RWPE1 (cell line): ENCODE data around the gene STX7.

ENCODE experiments used
- CTCF ChIA-PET: fragments of 350-600 bp; sonication (Branson Sonifier 250); formaldehyde crosslinking; extraction: SDS; loops from one replicate; lab custom pipeline; 2021; lab: Yijun Ruan, JAX
- POLR2A ChIA-PET: fragments of 400-600 bp; formaldehyde crosslinking; extraction: SDS; loops from one replicate; lab custom pipeline; 2020; ENCODE audit warnings: antibody characterized with exemption; ENCODE audit not compliant: low non-redundant PET; lab: Yijun Ruan, JAX
- DNase-seq: peaks from one replicate; pipeline ENCODE4 v3.0.0; 2012; ENCODE audit warnings: low spot score
- H3K27ac ChIP-seq: fragments of 450-650 bp; 2 replicates; pipeline ENCODE4 v1.5.1; 2017
- TF ChIP-seq, protein P1 (sequence below): fragments of 450-650 bp; conservative IDR thresholded peaks from 2 replicates; pipeline ENCODE4 v1.5.1; 2017; ENCODE audit warnings: low read depth, mild to moderate bottlenecking

The STX7 gene

DNA sequence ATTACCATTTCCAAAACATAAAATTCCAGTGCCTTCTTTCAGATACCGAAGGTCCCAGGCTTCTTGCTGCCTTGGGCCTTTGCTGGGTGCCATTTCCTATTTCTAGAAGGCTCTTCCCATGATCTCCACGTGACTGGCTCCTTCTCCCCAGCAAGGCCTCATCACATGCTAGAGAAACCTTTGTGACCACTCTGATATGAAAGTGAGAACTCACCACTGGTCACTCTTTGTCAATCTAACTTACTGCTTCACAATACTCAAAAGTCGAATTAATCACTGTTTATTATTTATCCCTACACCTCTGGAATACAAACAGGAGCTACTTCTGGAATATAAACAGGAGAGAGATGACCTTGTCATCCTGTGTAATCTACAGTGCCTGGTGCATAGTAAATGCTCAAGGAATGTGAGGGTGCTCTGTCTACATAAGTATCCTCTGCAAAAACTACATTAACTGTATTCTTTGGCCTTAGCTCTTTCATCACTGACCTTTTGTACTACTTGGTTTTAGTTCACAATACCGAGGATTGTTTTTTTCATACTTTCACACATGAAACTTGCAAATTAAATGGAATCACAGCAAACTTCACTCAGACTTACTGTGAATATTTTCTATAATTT is 1.6 kb downstream of the STX7 start:
- no peak overlapping the region for H3K27ac ChIP-seq
- ChIA-PET POLR2A (no interaction called here), CTCF (no interaction called here)
- TF ChIP-seq, protein P1, sequence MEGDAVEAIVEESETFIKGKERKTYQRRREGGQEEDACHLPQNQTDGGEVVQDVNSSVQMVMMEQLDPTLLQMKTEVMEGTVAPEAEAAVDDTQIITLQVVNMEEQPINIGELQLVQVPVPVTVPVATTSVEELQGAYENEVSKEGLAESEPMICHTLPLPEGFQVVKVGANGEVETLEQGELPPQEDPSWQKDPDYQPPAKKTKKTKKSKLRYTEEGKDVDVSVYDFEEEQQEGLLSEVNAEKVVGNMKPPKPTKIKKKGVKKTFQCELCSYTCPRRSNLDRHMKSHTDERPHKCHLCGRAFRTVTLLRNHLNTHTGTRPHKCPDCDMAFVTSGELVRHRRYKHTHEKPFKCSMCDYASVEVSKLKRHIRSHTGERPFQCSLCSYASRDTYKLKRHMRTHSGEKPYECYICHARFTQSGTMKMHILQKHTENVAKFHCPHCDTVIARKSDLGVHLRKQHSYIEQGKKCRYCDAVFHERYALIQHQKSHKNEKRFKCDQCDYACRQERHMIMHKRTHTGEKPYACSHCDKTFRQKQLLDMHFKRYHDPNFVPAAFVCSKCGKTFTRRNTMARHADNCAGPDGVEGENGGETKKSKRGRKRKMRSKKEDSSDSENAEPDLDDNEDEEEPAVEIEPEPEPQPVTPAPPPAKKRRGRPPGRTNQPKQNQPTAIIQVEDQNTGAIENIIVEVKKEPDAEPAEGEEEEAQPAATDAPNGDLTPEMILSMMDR = no peak
- no peak for DNase-seq

DNA sequence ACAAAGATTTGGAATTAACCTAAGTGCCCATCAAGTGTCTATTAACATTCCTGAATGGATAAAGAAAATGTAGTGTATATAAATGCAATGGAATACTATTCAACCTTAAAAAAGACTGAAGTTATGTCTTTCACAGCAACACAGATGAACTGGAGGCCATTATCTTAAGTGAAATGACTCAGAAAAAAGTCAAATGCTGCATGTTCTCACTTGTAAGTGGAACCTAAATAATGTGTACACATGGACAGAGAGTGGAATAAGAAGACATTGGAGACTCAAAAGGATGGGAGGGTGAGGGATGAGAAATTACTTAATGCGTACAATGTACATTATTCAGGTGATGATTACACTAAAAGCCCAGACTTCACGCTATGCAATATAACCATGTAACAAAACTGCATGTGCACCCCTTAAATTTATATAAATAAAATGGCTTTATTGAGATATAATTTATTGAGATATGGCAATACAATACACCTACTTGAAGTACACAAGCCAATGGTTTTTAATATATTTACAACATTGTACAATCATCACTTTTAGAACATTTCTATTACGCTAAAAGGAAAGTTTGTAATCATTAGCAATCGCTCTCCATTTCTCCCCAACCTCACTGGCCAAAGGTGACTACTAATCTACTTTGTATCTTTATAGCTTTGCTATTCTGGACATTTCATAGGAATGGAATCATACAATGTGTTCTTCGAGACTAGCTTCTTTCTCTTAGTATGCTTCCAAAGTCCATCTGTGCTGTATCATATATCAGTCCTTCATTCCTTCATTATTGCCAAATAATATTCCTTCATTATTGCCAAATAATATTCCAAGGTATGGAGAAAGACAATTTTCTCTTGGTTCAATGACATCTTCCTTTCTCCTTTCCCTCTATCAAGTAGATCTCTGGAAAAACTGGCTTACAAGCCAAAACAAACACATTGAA is 5.8 kb downstream of the STX7 start:
- ChIA-PET CTCF (no interaction called here), POLR2A (no interaction called here)
- no peak for DNase-seq
- TF ChIP-seq, protein P1 = no peak
- no peak overlapping the region for H3K27ac ChIP-seq

DNA sequence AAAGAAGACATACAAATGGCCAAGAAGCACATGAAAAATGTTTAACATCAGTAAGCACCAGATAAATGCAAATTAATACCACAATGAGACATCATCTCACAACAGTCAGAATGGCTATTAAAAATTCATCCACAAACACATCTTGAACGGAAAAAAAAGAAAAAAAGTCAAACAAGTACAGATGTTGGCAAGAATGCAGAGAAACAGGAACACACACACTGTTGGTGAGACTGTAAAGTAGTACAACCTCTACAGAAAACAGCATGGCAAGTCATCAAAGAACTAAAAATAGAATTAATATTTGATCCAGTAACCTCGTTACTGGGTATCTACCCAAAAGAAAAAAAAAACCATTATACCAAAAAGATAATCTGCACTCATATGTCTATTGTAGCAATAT is 6.5 kb downstream of the STX7 start:
- ChIA-PET POLR2A (no interaction called here), CTCF (no interaction called here)
- no peak for DNase-seq
- TF ChIP-seq, protein P1 = no peak
- no peak overlapping the region for H3K27ac ChIP-seq

DNA sequence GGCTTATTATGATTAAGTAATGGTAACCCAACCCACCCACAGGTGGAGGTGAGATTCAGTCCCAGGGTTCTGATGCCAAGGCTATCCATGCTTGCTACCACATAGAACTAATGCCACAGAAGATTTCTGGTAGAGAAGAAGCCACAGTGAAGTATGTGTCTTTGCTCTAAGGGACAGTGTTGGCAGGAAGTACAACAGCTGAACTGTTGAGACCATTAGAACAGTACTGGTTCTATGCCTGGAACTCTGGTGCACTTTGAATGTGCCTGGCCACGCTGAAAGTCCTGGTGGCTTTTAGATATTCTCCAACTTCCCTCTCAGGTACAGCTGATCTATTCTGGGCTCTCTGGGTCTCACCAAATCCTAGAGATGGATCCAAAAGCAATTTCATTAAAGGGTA is 7.8 kb downstream of the STX7 start:
- no peak for DNase-seq
- POLR2A ChIA-PET = interaction anchor here (0.7 kb wide), 1 partner anchor 1920 kb away, joined by 25 read pairs; no protein-coding TSS in a partner anchor
- CTCF ChIA-PET = no interaction called here
- H3K27ac ChIP-seq = no peak overlapping the region
- TF ChIP-seq, protein P1 = no peak

DNA sequence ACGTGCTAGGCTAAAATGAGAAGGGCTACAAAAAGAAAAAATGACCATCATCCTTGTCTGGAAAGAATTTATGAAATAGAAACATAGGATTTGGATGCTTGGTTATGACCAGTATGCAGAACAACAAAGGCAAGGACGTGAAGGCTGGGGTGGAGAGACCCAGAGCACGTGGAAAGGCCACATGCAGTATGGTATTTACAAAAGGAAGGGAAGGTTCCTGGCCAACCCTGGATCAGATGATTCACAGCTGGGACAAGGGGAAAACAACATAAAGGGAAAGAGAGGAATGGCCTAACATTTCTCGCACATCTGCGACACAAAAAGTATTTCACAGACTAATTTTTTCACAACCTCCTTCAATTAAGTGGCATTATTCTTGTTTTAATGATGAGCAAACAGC is 8.2 kb downstream of the STX7 start:
- TF ChIP-seq, protein P1 = no peak
- POLR2A ChIA-PET = interaction anchor here (0.7 kb wide), 1 partner anchor 1921 kb away, joined by 25 read pairs; no protein-coding TSS in a partner anchor
- no peak overlapping the region for H3K27ac ChIP-seq
- CTCF ChIA-PET = no interaction called here
- DNase-seq = no peak

DNA sequence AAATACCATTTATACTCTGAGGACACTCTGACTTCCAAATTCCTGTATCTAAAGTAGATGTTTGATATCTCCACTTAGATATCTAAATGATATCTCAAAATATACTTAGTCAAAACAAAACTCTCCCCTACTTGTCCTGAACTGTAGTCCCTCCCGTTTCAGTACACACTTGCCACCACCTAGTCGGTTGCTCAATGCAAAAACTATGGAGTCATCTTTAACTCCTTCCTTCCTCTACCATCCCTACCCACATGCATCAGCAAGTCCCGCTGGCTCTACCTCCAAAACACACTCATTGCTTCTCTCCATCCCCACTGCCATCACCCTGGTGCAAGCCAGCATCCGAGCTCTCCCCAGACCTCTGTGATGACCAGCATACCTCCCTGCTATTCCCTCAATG is 13.2 kb downstream of the STX7 start:
- H3K27ac ChIP-seq = no peak overlapping the region
- DNase-seq = no peak
- TF ChIP-seq, protein P1 = no peak
- ChIA-PET CTCF (no interaction called here), POLR2A (interaction anchor here (0.6 kb wide), 1 partner anchor 187 kb away, joined by 3 read pairs; no protein-coding TSS in a partner anchor)
